Measurements from ENCODE around the gene TOMM40. TPM values are rescaled to one million over a fixed set of nuclear protein-coding genes. Genes with fewer than 3 reads are reported as not detected.
A peak's percentile ranks its signal among the peaks of the same experiment; 100 is the strongest.

TOMM40 gene
- total RNA-seq, 1 donor from 2014 or later: 75.1 TPM

- Mint-ChIP-seq H3K27ac (peak overlapping the region; percentile 97), H3K27me3 (no peaks in the 10 kb centered on the region), H3K4me3 (peak overlapping the region; percentile 96), H3K36me3 (peaks cover 2% of the 10 kb centered on the region), H3K9me3 (no peaks in the 10 kb centered on the region), H3K4me1 (ENCODE audit: unreplicated experiment) (peaks cover 24% of the 10 kb centered on the region)
- TF ChIP-seq CTCF (conservative IDR thresholded peaks at IDR 0.05): no peak
- DNase-seq (ENCODE audit: extremely low spot score, unreplicated experiment): peak; percentile 79
These were observed 43.7 kb upstream of the TOMM40 start for GRCh38 chr19:44847144-44848035.

GRCh38 chr19:44848036-44848811 is 42.8 kb upstream of the TOMM40 start:
- Mint-ChIP-seq H3K27me3 (no peaks in the 10 kb centered on the region), H3K36me3 (peaks cover 5% of the 10 kb centered on the region), H3K27ac (peak overlapping the region; percentile 97), H3K9me3 (no peaks in the 10 kb centered on the region), H3K4me3 (peak overlapping the region; percentile 96), H3K4me1 (ENCODE audit: unreplicated experiment) (peaks cover 27% of the 10 kb centered on the region)
- DNase-seq (ENCODE audit: extremely low spot score, unreplicated experiment): no peak
- no peak for TF ChIP-seq CTCF (conservative IDR thresholded peaks at IDR 0.05)

DNA sequence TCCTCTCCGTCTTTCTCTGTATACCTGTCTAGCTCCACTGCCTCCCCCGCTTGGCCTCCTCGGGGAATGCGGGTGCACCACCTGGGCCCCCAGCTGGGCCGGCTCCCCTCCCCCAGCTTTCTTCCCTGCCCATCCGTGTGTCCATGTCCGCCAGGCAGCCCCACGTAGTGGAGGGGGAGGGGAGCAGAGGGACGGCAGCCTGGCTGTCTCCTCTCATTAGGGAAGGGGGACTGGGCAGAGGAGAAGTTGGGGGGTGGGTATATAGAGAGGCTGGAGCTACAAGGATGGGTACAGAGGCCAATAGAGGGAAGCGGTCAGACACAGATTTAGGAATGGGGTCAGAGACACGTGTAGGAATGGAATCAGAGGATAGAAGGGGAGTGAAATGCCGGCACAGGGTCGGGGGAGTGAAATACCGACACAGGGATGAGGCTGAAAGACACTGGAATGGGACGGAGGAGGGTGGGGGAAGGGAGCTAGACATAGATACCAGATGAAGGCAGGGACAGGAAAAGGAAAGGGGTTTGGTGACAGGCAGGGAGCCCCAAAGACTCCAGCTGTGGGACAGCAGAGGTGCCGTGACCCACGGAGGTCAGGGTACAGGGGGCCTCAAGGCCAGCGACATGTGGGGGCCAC is 42.1 kb upstream of the TOMM40 start:
- Mint-ChIP-seq H3K36me3 (peaks cover 9% of the 10 kb centered on the region), H3K4me3 (peak overlapping the region; percentile 96), H3K9me3 (no peaks in the 10 kb centered on the region), H3K27ac (peak overlapping the region; percentile 97), H3K27me3 (no peaks in the 10 kb centered on the region), H3K4me1 (ENCODE audit: unreplicated experiment) (peaks cover 27% of the 10 kb centered on the region)
- no peak for TF ChIP-seq CTCF (conservative IDR thresholded peaks at IDR 0.05)
- no peak for DNase-seq (ENCODE audit: extremely low spot score, unreplicated experiment)

GRCh38 chr19:44850641-44851109 is 40.4 kb upstream of the TOMM40 start:
- Mint-ChIP-seq H3K27me3 (no peaks in the 10 kb centered on the region), H3K36me3 (peaks cover 13% of the 10 kb centered on the region), H3K9me3 (no peaks in the 10 kb centered on the region), H3K27ac (peak overlapping the region; percentile 97), H3K4me1 (ENCODE audit: unreplicated experiment) (peaks cover 22% of the 10 kb centered on the region), H3K4me3 (no peak overlapping the region)
- TF ChIP-seq CTCF (conservative IDR thresholded peaks at IDR 0.05): no peak
- DNase-seq (ENCODE audit: extremely low spot score, unreplicated experiment): no peak

GRCh38 chr19:44851427-44851826 is 39.6 kb upstream of the TOMM40 start:
- Mint-ChIP-seq H3K27ac (peak overlapping the region; percentile 52), H3K36me3 (peaks cover 18% of the 10 kb centered on the region), H3K4me3 (peak overlapping the region; percentile 58), H3K4me1 (ENCODE audit: unreplicated experiment) (peaks cover 26% of the 10 kb centered on the region), H3K9me3 (no peaks in the 10 kb centered on the region), H3K27me3 (no peaks in the 10 kb centered on the region)
- no peak for TF ChIP-seq CTCF (conservative IDR thresholded peaks at IDR 0.05)
- no peak for DNase-seq (ENCODE audit: extremely low spot score, unreplicated experiment)

Measured in type B pancreatic cell (in vitro differentiated cells).